IPS DF 6.9 (cell line): ENCODE results near the gene SP110.

Source experiments
- DNase-seq: peaks from one replicate; pipeline ENCODE4 v3.0.0-alpha.2; 2013; ENCODE audit warnings: low read depth, low spot score
- H3K27ac ChIP-seq: one replicate; pipeline ENCODE4 v1.5.1; 2013; ENCODE audit warnings: low read length, control low read depth
- H3K27me3 ChIP-seq: 2 replicates; pipeline ENCODE4 v1.6.1; 2013; ENCODE audit warnings: mild to moderate bottlenecking, low read length; ENCODE audit not compliant: control insufficient read depth, insufficient read depth
- H3K36me3 ChIP-seq: 2 replicates; pipeline ENCODE4 v1.6.1; 2013; ENCODE audit warnings: low read length; ENCODE audit not compliant: control insufficient read depth, insufficient read depth
- H3K4me1 ChIP-seq: 2 replicates; pipeline ENCODE4 v1.6.1; 2013; ENCODE audit warnings: low read length; ENCODE audit not compliant: control insufficient read depth, insufficient read depth
- H3K4me3 ChIP-seq: 2 replicates; pipeline ENCODE4 v1.5.1; 2013; ENCODE audit warnings: mild to moderate bottlenecking, low read length
- H3K9me3 ChIP-seq: 2 replicates; pipeline ENCODE4 v1.6.1; 2013; ENCODE audit warnings: low read length, inconsistent platforms; ENCODE audit not compliant: control insufficient read depth, insufficient read depth
- WGBS: extraction: QIAGEN DNeasy Blood & Tissue Kit; methylation state at CpG from one replicate; pipeline ENCODE4 v1.1.7; 2013; ENCODE audit warnings: mixed read lengths, missing lambda C conversion rate; ENCODE audit not compliant: insufficient read length, insufficient coverage; 5-methylcytosine and 5-hydroxymethylcytosine counted together

SP110 gene

GRCh38 chr2:230203110-230203676, 16.6 kb downstream of the SP110 start:
- no peak for DNase-seq
- no peak overlapping the region for H3K27ac ChIP-seq
- H3K4me1 ChIP-seq = no peaks in the 10 kb centered on the region
- H3K4me3 ChIP-seq = no peak overlapping the region
- H3K9me3 ChIP-seq = no peaks in the 10 kb centered on the region
- H3K27me3 ChIP-seq = no peaks in the 10 kb centered on the region
- H3K36me3 ChIP-seq = no peaks in the 10 kb centered on the region
- no CpG with 5 or more reads among the region's 15 CpGs for WGBS

GRCh38 chr2:230202430-230203109, 17.2 kb downstream of the SP110 start:
- no CpG with 5 or more reads among the region's 10 CpGs for WGBS
- Histone ChIP-seq H3K27ac (no peak overlapping the region), H3K4me1 (no peaks in the 10 kb centered on the region), H3K27me3 (no peaks in the 10 kb centered on the region), H3K36me3 (no peaks in the 10 kb centered on the region), H3K9me3 (no peaks in the 10 kb centered on the region), H3K4me3 (no peak overlapping the region)
- DNase-seq = no peak

- Histone ChIP-seq H3K27ac (no peak overlapping the region), H3K36me3 (no peaks in the 10 kb centered on the region), H3K4me3 (no peak overlapping the region), H3K9me3 (no peaks in the 10 kb centered on the region), H3K27me3 (no peaks in the 10 kb centered on the region), H3K4me1 (no peaks in the 10 kb centered on the region)
- no peak for DNase-seq
- WGBS = no CpG with 5 or more reads among the region's 10 CpGs
Measured at GRCh38 chr2:230184727-230185578, 34.8 kb downstream of the SP110 start.

- no CpG with 5 or more reads among the region's 2 CpGs for WGBS
Measured at GRCh38 chr2:230181195-230181594, 38.6 kb downstream of the SP110 start.

GRCh38 chr2:230179907-230180306, 39.9 kb downstream of the SP110 start:
- no peak overlapping the region for H3K4me3 ChIP-seq
- H3K9me3 ChIP-seq = no peaks in the 10 kb centered on the region
- no peaks in the 10 kb centered on the region for H3K36me3 ChIP-seq
- H3K4me1 ChIP-seq = peaks cover 2% of the 10 kb centered on the region; the same call in 1 of the 2 replicates
- no peaks in the 10 kb centered on the region for H3K27me3 ChIP-seq
- no peak overlapping the region for H3K27ac ChIP-seq
- WGBS = no CpG with 5 or more reads among the region's 7 CpGs
- no peak for DNase-seq

More at GRCh38 chr2:230181195-230181594, 38.6 kb downstream of the SP110 start:
- no peaks in the 10 kb centered on the region for H3K9me3 ChIP-seq
- H3K36me3 ChIP-seq = no peaks in the 10 kb centered on the region
- peaks cover 2% of the 10 kb centered on the region; the same call in 1 of the 2 replicates for H3K4me1 ChIP-seq
- H3K27ac ChIP-seq = no peak overlapping the region
- H3K4me3 ChIP-seq = no peak overlapping the region
- H3K27me3 ChIP-seq = no peaks in the 10 kb centered on the region
- DNase-seq = no peak

GRCh38 chr2:230178546-230179485, 41.0 kb downstream of the SP110 start:
- no peaks in the 10 kb centered on the region for H3K36me3 ChIP-seq
- DNase-seq = no peak
- no peak overlapping the region for H3K4me3 ChIP-seq
- H3K9me3 ChIP-seq = no peaks in the 10 kb centered on the region
- H3K27ac ChIP-seq = no peak overlapping the region
- no CpG with 5 or more reads among the region's 7 CpGs for WGBS
- H3K4me1 ChIP-seq = peaks cover 2% of the 10 kb centered on the region; the same call in 1 of the 2 replicates
- H3K27me3 ChIP-seq = no peaks in the 10 kb centered on the region

GRCh38 chr2:230176996-230177395, 42.8 kb downstream of the SP110 start:
- no CpG with 5 or more reads among the region's 3 CpGs for WGBS
- H3K27me3 ChIP-seq = no peaks in the 10 kb centered on the region

DNA sequence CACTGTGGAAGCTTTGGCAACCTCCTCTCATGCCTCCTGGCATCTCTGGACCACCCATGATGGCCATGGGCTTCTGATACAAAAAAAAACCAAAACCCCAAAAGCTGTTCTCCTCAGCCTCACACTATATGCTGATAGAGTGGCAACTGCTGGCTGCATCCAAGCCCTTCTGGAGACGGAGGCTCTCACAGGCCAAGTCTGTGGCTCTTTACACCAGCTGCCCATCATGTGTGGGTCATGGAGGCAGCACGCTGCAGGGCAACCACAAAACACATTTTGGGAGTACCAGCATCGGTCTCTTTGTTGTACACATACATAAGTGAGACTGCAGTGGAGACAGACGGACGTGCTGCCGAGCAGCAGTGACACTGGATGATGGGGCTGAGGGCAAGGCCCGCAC, 45.3 kb downstream of the SP110 start:
- no CpG with 5 or more reads among the region's 7 CpGs for WGBS

More at GRCh38 chr2:230176996-230177395, 42.8 kb downstream of the SP110 start:
- DNase-seq = no peak
- peaks cover 2% of the 10 kb centered on the region; the same call in 1 of the 2 replicates for H3K4me1 ChIP-seq
- no peak overlapping the region for H3K27ac ChIP-seq
- no peaks in the 10 kb centered on the region for H3K9me3 ChIP-seq
- no peaks in the 10 kb centered on the region for H3K36me3 ChIP-seq
- H3K4me3 ChIP-seq = no peak overlapping the region

GRCh38 chr2:230172852-230173251, 46.9 kb downstream of the SP110 start:
- no CpG with 5 or more reads among the region's 11 CpGs for WGBS
- no peak overlapping the region for H3K27ac ChIP-seq
- DNase-seq = no peak
- no peaks in the 10 kb centered on the region for H3K4me1 ChIP-seq
- H3K4me3 ChIP-seq = no peak overlapping the region
- no peaks in the 10 kb centered on the region for H3K9me3 ChIP-seq
- no peaks in the 10 kb centered on the region for H3K36me3 ChIP-seq
- no peaks in the 10 kb centered on the region for H3K27me3 ChIP-seq

More for the DNA sequence above, 45.3 kb downstream of the SP110 start:
- no peak for DNase-seq
- H3K4me1 ChIP-seq = peaks cover 2% of the 10 kb centered on the region; the same call in 1 of the 2 replicates
- H3K4me3 ChIP-seq = no peak overlapping the region
- no peak overlapping the region for H3K27ac ChIP-seq
- H3K27me3 ChIP-seq = no peaks in the 10 kb centered on the region
- H3K9me3 ChIP-seq = no peaks in the 10 kb centered on the region
- H3K36me3 ChIP-seq = no peaks in the 10 kb centered on the region
